Measurements from ENCODE around the gene WDR86.

- TF ChIP-seq CTCF (IDR thresholded peaks at IDR 0.05; ENCODE audit: low read length) (peak; percentile 97), EZH2 (IDR thresholded peaks at IDR 0.05; ENCODE audit: borderline replicate concordance, low read length) (no peak)
Observed at GRCh38 chr7:151351027-151351426, 58.8 kb downstream of the WDR86 start.
